Measurements from ENCODE around the gene RASGEF1B. TPM values are rescaled to one million over a fixed set of nuclear protein-coding genes. Genes with fewer than 3 reads are reported as not detected.

The RASGEF1B gene
- total RNA-seq, 4 donors from 2014 or later: 5.2 to 18.6 (median 6.2) TPM

DNA sequence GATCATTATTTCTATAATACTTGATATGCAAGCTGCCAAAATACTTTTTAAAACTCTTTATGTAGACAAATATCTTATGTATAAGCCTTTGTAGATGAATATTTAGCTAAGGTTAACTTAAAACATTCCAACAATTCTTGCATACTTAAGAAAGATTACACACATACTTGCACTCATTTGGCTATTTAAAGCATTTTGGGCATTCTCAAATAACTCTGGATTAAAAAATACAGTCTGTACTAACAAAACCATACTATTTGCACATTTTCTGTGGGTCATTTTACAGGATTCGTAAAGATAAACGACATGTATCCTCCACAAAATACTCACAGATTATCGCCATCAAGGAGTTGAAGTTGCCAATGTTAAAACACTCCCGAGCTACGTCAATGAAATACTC is 26.5 kb downstream of the RASGEF1B start:
- WGBS: 85% methylated on average over 5 of the region's 5 CpGs
- no peak for DNase-seq (ENCODE audit: extremely low spot score)
- H3K27ac ChIP-seq (replicated peaks in 1 of 4): no peak overlapping the region
- intact Hi-C loops (cut with DNase I): no loop called here
- H3K9me3 ChIP-seq: no peaks in the 10 kb centered on the region
- no peaks in the 10 kb centered on the region for H3K4me1 ChIP-seq
- peaks cover 7 to 74% (median 38%) of the 10 kb centered on the region in 4 donors for H3K36me3 ChIP-seq
- no peak overlapping the region for H3K4me3 ChIP-seq
- H3K27me3 ChIP-seq: no peaks in the 10 kb centered on the region
- TF ChIP-seq EP300 (IDR thresholded peaks at IDR 0.05): no peak
- no peak for TF ChIP-seq POLR2AphosphoS5 (IDR thresholded peaks at IDR 0.05)
- no peak for TF ChIP-seq POLR2A (IDR thresholded peaks at IDR 0.05; ENCODE audit: low read depth)
- TF ChIP-seq, protein P1, sequence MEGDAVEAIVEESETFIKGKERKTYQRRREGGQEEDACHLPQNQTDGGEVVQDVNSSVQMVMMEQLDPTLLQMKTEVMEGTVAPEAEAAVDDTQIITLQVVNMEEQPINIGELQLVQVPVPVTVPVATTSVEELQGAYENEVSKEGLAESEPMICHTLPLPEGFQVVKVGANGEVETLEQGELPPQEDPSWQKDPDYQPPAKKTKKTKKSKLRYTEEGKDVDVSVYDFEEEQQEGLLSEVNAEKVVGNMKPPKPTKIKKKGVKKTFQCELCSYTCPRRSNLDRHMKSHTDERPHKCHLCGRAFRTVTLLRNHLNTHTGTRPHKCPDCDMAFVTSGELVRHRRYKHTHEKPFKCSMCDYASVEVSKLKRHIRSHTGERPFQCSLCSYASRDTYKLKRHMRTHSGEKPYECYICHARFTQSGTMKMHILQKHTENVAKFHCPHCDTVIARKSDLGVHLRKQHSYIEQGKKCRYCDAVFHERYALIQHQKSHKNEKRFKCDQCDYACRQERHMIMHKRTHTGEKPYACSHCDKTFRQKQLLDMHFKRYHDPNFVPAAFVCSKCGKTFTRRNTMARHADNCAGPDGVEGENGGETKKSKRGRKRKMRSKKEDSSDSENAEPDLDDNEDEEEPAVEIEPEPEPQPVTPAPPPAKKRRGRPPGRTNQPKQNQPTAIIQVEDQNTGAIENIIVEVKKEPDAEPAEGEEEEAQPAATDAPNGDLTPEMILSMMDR (IDR thresholded peaks at IDR 0.05): no peak

DNA sequence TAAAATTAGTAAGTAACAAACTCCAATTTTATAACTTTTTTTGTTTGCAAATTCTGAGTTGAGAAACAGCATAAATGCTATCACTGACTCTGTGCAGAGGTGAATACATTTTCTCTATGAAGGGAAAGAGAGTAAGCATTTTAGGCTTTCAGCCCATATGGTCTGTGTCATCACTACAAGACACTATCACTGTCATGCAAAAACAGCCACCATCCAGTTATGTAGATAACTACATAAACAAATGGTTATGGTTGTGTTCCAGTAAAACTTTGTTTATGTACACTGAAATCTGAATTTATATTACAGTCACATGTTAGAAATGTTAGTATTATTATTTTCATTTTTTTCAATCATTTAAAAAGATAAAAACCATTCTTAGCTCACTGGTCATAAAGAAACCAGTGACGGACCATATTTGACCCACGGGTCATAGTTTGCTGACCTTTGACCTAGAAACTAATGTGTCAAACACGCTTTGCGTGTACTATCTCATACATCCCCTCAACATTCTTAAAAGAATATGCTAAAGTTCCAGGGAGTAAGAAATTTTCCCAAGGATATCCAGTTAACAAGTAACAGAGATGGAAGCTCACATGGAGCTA is 29.1 kb downstream of the RASGEF1B start:
- Histone ChIP-seq H3K4me3 (no peak overlapping the region), H3K36me3 (peaks cover 2 to 87% (median 47%) of the 10 kb centered on the region in 4 donors), H3K9me3 (no peaks in the 10 kb centered on the region), H3K27me3 (no peaks in the 10 kb centered on the region), H3K4me1 (no peaks in the 10 kb centered on the region), H3K27ac (replicated peaks in 1 of 4) (no peak overlapping the region)
- intact Hi-C loops (cut with DNase I): no loop called here
- TF ChIP-seq EP300 (IDR thresholded peaks at IDR 0.05): no peak
- no peak for TF ChIP-seq POLR2A (IDR thresholded peaks at IDR 0.05; ENCODE audit: low read depth)
- TF ChIP-seq, protein P1 (IDR thresholded peaks at IDR 0.05): no peak
- TF ChIP-seq POLR2AphosphoS5 (IDR thresholded peaks at IDR 0.05): no peak
- no peak for DNase-seq (ENCODE audit: extremely low spot score)
- WGBS: 82% methylated on average over 4 of the region's 4 CpGs

DNA sequence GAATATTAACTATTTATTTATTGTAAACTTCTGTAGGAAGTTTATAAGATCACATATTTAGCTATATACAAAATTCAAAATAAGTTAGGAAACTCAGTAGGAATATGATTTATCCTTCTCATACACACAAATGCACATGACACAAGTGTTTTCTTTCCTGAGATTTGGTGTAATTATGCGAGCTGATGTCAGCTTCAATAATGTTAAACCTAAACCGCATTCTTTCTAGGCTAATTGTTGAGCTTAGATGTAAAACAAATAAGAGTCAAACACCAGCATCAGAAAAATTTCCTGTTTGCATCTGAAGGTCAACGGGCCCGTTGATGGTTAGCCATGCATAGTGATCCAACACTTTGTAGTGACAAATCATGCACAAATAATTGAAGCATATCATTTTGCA is 30.8 kb downstream of the RASGEF1B start:
- intact Hi-C loops (cut with DNase I): no loop called here
- peaks cover 0 to 77% (median 41%) of the 10 kb centered on the region in 4 donors for H3K36me3 ChIP-seq
- H3K27ac ChIP-seq (replicated peaks in 1 of 4): no peak overlapping the region

DNA sequence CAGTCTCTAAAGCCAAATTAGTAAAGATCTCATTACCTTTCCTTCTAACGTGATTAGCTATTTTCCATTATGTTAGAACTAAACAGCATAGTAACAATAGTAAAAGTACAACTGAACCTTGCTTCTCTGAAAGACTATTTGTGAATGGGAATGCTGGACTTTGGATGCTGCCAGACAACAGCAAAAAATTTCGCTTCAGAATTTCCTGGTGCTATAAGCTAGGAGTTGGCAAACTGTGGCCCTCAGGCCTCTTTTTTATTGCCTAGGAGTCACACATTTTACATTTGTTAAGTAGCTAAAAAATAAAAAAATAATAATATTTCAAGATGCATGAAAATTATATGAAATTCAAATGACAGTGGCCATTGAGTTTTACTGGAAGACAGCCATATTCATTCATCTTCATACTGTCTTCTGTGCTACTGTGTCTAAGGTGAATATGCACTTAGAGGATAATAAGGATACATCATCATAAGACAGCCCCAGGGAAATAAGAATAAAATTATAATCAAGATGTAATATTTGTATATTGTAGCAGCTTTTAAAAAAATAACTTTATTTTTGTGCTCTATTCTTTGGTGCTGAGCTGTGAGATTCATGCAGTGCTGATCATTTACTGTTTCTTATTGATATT is 34.6 kb downstream of the RASGEF1B start:
- no peak for DNase-seq (ENCODE audit: extremely low spot score)
- H3K4me3 ChIP-seq: no peak overlapping the region
- peaks cover 6 to 73% (median 39%) of the 10 kb centered on the region in 4 donors for H3K36me3 ChIP-seq
- H3K9me3 ChIP-seq: no peaks in the 10 kb centered on the region
- 89% methylated on average over 2 of the region's 2 CpGs for WGBS
- TF ChIP-seq POLR2A (IDR thresholded peaks at IDR 0.05; ENCODE audit: low read depth) (no peak), EP300 (IDR thresholded peaks at IDR 0.05) (no peak), POLR2AphosphoS5 (IDR thresholded peaks at IDR 0.05) (no peak)
- TF ChIP-seq, protein P1 (IDR thresholded peaks at IDR 0.05): no peak
- H3K4me1 ChIP-seq: no peaks in the 10 kb centered on the region
- H3K27ac ChIP-seq (replicated peaks in 1 of 4): no peak overlapping the region
- no peaks in the 10 kb centered on the region for H3K27me3 ChIP-seq
- intact Hi-C loops (cut with DNase I): no loop called here

More for the DNA sequence above, 30.8 kb downstream of the RASGEF1B start:
- TF ChIP-seq, protein P1 (IDR thresholded peaks at IDR 0.05): no peak
- TF ChIP-seq EP300 (IDR thresholded peaks at IDR 0.05) (no peak), POLR2A (IDR thresholded peaks at IDR 0.05; ENCODE audit: low read depth) (no peak), POLR2AphosphoS5 (IDR thresholded peaks at IDR 0.05) (no peak)
- Histone ChIP-seq H3K27me3 (no peaks in the 10 kb centered on the region), H3K4me1 (no peaks in the 10 kb centered on the region), H3K9me3 (no peaks in the 10 kb centered on the region), H3K4me3 (no peak overlapping the region)
- 88% methylated on average over 4 of the region's 4 CpGs for WGBS
- no peak for DNase-seq (ENCODE audit: extremely low spot score)

Data from esophagus muscularis mucosa (tissue), 4 donors.